DOHH2 (cell line): Measurements from ENCODE around the gene SLC34A1.

Experiments used
- H3F3A ChIP-seq: fragments of 200-600 bp; sonication (generic), shearing (Covaris generic); 2 replicates; pipeline ENCODE4 v1.6.0; 2016; ENCODE audit warnings: antibody characterized with exemption, mild to moderate bottlenecking; ENCODE audit not compliant: control insufficient read depth, insufficient read depth
- H3K27ac ChIP-seq: fragments of 200-600 bp; sonication (generic); 2 replicates; pipeline ENCODE4 v1.5.1; 2014; ENCODE audit warnings: low read depth, mild to moderate bottlenecking, low read length, moderate library complexity
- H3K27me3 ChIP-seq: fragments of 200-600 bp; sonication (generic); 2 replicates; pipeline ENCODE4 v1.6.1; 2014; ENCODE audit warnings: mild to moderate bottlenecking, low read length, mixed read lengths; ENCODE audit not compliant: control insufficient read depth
- H3K36me3 ChIP-seq: fragments of 200-600 bp; sonication (generic); 2 replicates; pipeline ENCODE4 v1.6.1; 2014; ENCODE audit warnings: mild to moderate bottlenecking, low read length, moderate library complexity, mixed read lengths; ENCODE audit not compliant: control insufficient read depth
- H3K4me1 ChIP-seq: fragments of 200-600 bp; sonication (generic); 2 replicates; pipeline ENCODE4 v1.6.1; 2014; ENCODE audit warnings: mild to moderate bottlenecking, low read length, mixed read lengths; ENCODE audit not compliant: control insufficient read depth
- H3K4me2 ChIP-seq: fragments of 200-600 bp; sonication (generic); 2 replicates; pipeline ENCODE4 v1.6.0; 2014; ENCODE audit warnings: mild to moderate bottlenecking, low read length, moderate library complexity
- H3K4me3 ChIP-seq: fragments of 200-600 bp; sonication (generic); 2 replicates; pipeline ENCODE4 v1.5.1; 2014; ENCODE audit warnings: mild to moderate bottlenecking, low read length, mixed read lengths
- H3K79me2 ChIP-seq: fragments of 200-600 bp; sonication (generic); 2 replicates; pipeline ENCODE4 v1.6.1; 2014; ENCODE audit warnings: mild to moderate bottlenecking, low read length, mixed read lengths; ENCODE audit not compliant: control insufficient read depth
- H3K9me2 ChIP-seq: fragments of 200-600 bp; sonication (generic); replicated peaks from 2 replicates; pipeline ENCODE4 v1.6.1; 2014; ENCODE audit warnings: mild to moderate bottlenecking, low read length, mixed read lengths; ENCODE audit not compliant: control insufficient read depth
- H3K9me3 ChIP-seq: fragments of 200-600 bp; sonication (generic); 2 replicates; pipeline ENCODE4 v1.6.1; 2014; ENCODE audit warnings: antibody characterized with exemption, low read length, mixed read lengths; ENCODE audit not compliant: control insufficient read depth, insufficient read depth
- H4K20me1 ChIP-seq: fragments of 200-600 bp; sonication (generic); 2 replicates; pipeline ENCODE4 v1.6.0; 2014; ENCODE audit warnings: low read depth, mild to moderate bottlenecking, antibody characterized with exemption, low read length, moderate library complexity; ENCODE audit not compliant: control insufficient read depth, insufficient read depth
- EZH2phosphoT487 ChIP-seq: fragments of 200-600 bp; sonication (generic); IDR thresholded peaks from 2 replicates; pipeline ENCODE4 v1.6.1; 2017; ENCODE audit warnings: borderline replicate concordance, mild to moderate bottlenecking, antibody characterized with exemption, low read length, moderate library complexity, mixed read lengths
- TF ChIP-seq, protein P1 (sequence below): fragments of 200-600 bp; sonication (generic); IDR thresholded peaks from one replicate; pipeline ENCODE4 v1.5.1; 2014; ENCODE audit warnings: antibody characterized with exemption, mild to moderate bottlenecking, low read depth, low read length; ENCODE audit not compliant: poor library complexity, severe bottlenecking

SLC34A1 gene

DNA sequence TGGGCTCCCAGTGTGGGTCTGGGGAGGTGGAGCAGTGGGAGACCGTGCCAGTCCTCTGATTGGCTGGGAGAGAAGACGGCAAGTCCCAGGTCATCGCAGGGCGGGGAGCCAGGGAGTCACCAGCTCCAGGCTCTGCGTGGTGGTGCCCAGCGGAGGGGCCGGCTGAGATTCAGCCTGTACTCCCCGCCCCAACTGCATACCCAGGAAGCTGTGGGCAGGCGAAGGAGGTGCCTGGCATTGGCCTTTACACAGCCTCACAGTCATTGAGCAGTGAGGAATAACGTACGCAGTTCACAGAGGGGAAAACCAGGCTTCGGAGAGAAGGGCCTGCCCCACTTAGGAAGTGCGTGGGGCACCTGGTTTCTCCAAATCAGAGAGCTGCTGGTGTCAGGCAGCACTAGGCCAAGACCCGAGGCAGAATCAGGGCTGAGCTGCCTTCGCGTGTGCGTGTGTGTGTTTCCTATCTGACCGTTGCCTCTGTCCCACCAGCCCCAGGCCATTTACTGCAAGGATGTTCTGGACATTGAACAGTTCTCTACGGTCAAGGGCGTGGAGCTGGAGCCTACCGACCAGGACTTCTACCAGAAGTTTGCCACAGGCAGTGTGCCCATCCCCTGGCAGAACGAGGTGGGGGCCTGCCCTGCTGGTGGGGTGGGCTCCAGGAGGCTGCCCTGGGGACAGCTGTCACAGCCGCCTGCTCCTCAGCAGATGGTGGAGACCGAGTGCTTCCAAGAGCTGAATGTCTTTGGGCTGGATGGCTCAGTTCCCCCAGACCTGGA, 56.2 kb downstream of the SLC34A1 start:
- H3K27me3 ChIP-seq: peaks cover under 1% of the 10 kb centered on the region; the same call in 1 of the 2 replicates
- H3K27ac ChIP-seq: no peak overlapping the region
- no peaks in the 10 kb centered on the region for H3K9me3 ChIP-seq
- H3K9me2 ChIP-seq: no peaks in the 10 kb centered on the region
- peaks cover 68% of the 10 kb centered on the region for H3K36me3 ChIP-seq
- H3F3A ChIP-seq: peaks cover 11% of the 10 kb centered on the region
- H3K79me2 ChIP-seq: no peaks in the 10 kb centered on the region
- no peak overlapping the region for H3K4me2 ChIP-seq
- TF ChIP-seq, protein P1, sequence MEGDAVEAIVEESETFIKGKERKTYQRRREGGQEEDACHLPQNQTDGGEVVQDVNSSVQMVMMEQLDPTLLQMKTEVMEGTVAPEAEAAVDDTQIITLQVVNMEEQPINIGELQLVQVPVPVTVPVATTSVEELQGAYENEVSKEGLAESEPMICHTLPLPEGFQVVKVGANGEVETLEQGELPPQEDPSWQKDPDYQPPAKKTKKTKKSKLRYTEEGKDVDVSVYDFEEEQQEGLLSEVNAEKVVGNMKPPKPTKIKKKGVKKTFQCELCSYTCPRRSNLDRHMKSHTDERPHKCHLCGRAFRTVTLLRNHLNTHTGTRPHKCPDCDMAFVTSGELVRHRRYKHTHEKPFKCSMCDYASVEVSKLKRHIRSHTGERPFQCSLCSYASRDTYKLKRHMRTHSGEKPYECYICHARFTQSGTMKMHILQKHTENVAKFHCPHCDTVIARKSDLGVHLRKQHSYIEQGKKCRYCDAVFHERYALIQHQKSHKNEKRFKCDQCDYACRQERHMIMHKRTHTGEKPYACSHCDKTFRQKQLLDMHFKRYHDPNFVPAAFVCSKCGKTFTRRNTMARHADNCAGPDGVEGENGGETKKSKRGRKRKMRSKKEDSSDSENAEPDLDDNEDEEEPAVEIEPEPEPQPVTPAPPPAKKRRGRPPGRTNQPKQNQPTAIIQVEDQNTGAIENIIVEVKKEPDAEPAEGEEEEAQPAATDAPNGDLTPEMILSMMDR: no peak
- TF ChIP-seq EZH2phosphoT487: no peak
- H3K4me1 ChIP-seq: peaks cover 15% of the 10 kb centered on the region
- H4K20me1 ChIP-seq: no peaks in the 10 kb centered on the region
- H3K4me3 ChIP-seq: no peak overlapping the region

DNA sequence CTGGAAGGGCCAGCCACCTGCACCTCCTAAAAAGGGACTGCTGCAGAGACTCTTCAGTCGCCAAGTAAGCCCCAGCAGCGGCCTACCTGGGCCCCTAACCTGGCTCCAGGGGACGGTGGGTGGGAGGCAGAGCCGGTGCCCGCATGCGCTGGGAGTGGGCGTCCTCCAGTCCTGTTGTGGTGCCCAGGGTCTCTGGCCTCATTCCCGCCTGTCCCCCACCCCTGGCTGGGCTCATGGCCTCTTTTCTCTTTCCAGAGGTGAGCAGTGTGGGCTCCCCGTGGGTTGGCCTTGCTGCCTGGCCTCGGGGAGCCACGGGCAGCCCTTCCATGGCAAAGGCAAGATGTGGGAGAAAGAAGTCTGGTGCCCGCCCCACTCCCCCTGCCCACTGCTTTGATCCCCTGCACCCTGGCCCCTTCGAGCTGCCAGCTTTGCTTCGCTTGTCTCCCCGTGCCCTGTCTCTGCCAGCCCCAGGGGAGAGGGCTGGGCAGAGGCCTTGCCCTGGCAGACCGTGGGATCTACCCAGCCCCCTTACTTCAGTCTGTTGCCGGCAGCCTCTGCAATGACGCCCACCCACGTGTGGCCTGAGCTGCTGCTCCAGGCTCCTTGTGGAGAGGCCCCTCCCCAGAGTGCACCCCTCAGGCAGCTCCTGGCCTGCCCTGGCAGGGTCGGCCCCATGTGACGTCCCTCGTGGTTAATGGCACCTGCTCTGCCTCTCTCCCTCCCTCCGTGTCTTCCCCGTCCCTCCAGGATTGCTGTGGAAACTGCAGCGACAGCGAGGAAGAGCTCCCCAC, 57.0 kb downstream of the SLC34A1 start:
- Histone ChIP-seq H3K9me3 (no peaks in the 10 kb centered on the region), H3K4me2 (no peak overlapping the region), H3K4me3 (no peak overlapping the region), H3K9me2 (no peaks in the 10 kb centered on the region), H3K27me3 (peaks cover 7% of the 10 kb centered on the region; the same call in 1 of the 2 replicates), H4K20me1 (no peaks in the 10 kb centered on the region), H3K79me2 (no peaks in the 10 kb centered on the region), H3K36me3 (peaks cover 62% of the 10 kb centered on the region), H3K27ac (no peak overlapping the region), H3K4me1 (peaks cover 23% of the 10 kb centered on the region), H3F3A (peaks cover 18% of the 10 kb centered on the region)
- no peak for TF ChIP-seq EZH2phosphoT487
- TF ChIP-seq, protein P1: no peak

DNA sequence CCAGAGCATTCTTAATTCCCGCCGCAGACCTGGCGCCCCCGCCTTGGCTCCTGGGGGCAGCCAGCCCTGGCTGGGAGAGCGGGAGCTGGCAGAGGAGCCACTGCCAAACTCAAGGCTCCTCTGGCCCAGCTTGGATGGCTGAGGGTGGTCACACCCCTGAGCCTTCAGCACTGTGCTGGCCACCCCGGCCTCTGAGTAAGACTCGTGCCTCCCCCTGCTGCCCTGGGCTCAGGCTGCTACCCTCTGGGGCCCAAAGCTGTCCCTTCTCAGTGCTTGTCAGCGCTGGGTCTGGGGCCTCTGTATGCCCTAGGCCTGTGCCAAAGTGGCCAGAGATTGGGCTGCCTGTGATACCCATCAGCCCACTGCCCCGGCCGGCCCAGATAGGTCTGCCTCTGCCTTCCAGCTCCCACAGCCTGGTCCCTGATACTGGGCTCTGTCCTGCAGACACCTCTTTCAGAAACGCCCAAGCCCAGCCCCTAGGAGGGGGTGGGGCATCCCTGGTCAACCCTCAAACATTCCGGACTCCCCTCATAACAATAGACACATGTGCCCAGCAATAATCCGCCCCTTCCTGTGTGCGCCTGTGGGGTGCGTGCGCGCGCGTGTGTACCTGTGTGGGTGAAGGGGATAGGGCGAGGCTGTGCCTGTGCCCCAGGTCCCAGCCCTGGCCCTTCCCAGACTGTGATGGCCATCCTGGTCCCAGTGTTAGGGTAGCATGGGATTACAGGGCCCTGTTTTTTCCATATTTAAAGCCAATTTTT, 58.0 kb downstream of the SLC34A1 start:
- peaks cover 8% of the 10 kb centered on the region; the same call in 1 of the 2 replicates for H3K27me3 ChIP-seq
- H3F3A ChIP-seq: peaks cover 18% of the 10 kb centered on the region
- no peaks in the 10 kb centered on the region for H4K20me1 ChIP-seq
- H3K4me1 ChIP-seq: peaks cover 26% of the 10 kb centered on the region
- no peaks in the 10 kb centered on the region for H3K79me2 ChIP-seq
- H3K36me3 ChIP-seq: peaks cover 52% of the 10 kb centered on the region
- no peak overlapping the region for H3K27ac ChIP-seq
- H3K4me2 ChIP-seq: no peak overlapping the region
- TF ChIP-seq, protein P1: no peak
- no peak for TF ChIP-seq EZH2phosphoT487
- H3K9me2 ChIP-seq: no peaks in the 10 kb centered on the region
- no peak overlapping the region for H3K4me3 ChIP-seq
- H3K9me3 ChIP-seq: no peaks in the 10 kb centered on the region
